HG02981 (cell line): ENCODE data around the gene DMPK.
A peak's percentile ranks its signal among the peaks of the same experiment; 100 is the strongest.
"Not testable (repeated sequence)": the region's sequence is repeated elsewhere in the genome, so short reads cannot be mapped to it uniquely, and the experiment has no call there.

ENCODE experiments used
- ATAC-seq: cut with Tn5 transposase; IDR thresholded peaks from one replicate; pipeline ENCODE4 v1.9.1; 2021; ENCODE audit warnings: mild to moderate bottlenecking, moderate library complexity; ENCODE audit not compliant: unreplicated experiment

The DMPK gene

DNA sequence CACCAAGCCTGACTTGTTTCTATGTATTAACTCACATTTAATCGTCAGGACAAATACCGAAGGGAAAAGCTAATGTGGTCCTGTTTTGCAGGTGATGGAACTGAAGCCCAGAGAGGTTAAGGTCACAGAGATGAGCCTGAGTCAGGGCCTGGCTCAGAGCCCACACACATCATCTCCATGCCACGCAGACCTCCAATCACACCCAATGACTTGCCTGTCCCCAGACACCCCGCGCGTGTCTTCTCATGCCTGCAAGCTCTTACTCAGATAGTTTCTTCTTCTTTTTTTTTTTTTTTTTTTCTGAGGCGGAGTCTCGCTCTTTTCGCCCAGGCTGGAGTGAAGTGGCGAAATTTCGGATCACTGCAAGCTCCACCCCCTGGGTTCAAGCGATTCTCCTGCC is 29.7 kb downstream of the DMPK start:
- no peak for ATAC-seq

DNA sequence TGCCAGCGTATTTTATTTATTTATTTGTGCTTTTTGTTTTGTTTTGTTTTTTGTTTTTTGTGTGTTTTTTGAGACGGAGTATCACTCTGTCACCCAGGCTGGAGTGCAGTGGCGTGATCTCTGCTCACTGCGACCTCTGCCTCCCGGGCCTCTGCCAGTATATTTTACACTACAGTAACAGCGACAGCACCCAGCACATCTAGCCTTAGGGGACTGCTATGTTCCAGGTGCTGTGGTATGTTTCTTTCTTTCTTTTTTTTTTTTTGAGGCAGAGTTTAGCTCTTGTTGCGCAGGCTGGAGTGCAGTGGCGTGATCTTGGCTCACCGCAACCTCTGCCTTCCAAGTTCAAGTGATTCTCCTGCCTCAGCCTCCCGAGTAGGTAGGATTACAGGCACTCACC is 30.8 kb downstream of the DMPK start:
- ATAC-seq, result not testable (repeated sequence)

DNA sequence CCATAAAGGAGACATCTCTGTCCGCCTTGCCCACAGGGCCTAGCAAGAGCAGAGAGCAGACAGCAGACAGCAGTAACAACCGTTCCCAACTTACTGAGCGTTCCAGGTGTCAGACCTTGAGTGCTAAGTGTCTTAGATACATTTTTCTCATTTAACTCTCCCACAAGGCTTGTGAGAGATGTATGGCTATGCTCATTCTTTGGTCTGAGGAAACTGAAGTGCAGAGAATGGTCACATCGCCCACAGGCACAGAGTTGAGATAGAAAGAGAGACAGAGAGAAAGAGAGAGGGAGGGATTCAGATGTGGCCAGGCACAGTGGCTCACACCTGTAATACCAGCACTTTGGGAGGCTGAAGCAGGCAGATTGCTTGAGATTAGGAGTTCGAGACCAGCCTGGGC is 34.8 kb downstream of the DMPK start:
- no peak for ATAC-seq

DNA sequence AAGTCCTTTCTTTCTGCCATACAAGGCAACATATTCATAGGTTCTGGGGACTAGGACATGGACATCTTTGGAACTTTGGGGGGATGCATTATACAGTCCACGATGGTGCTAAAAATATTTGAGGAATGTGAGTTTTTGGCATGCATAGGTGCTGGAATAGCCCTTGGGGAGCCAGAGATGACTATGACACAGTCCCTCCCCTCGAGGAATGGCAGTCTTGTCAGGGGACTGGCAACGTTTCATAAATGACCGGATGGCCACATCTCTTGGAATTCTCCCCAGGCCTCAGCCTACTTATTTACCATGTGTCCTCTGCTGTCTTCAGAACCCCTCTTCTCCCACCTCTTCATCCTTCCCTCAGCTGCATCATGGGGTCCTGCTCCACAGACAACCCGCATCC is 35.4 kb downstream of the DMPK start:
- ATAC-seq, result no peak

DNA sequence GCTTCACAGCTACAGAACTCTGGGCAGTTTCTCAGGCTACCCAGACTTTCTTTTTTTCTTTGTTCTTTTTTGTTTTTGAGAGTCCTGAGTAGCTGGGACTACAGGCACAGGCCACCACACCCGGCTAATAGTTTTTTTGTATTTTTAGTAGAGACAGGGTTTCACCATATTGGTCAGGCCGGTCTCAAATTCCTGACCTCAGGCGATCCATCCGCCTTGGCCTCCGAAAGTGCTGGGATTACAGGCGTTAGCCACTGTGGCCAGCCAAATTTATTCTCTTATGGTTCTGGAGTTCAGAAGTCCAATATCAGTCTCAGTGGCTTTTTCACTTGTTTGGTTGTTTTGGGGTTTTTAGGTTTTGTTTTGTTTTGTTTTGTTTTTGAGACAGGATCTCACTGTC is 36.7 kb downstream of the DMPK start:
- no peak for ATAC-seq

DNA sequence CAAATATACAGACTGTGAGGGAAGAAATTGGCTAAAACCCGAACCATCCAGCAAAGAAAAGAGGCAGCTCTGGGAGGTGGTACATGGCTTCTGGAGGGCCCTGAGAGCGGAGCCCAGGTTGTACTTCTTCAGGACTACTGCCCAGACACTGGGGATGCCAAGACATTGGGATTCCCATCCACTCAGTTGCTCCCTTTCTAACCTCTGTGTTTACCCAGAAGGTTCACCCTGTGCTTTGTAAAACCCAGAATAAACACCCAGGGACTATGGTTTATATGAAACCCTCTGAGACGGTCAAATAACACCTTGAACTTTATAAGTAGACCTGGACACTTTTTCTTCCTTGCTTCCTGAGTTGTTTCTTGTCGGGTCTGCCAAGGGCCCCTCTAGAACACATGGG is 39.3 kb downstream of the DMPK start:
- no peak for ATAC-seq

DNA sequence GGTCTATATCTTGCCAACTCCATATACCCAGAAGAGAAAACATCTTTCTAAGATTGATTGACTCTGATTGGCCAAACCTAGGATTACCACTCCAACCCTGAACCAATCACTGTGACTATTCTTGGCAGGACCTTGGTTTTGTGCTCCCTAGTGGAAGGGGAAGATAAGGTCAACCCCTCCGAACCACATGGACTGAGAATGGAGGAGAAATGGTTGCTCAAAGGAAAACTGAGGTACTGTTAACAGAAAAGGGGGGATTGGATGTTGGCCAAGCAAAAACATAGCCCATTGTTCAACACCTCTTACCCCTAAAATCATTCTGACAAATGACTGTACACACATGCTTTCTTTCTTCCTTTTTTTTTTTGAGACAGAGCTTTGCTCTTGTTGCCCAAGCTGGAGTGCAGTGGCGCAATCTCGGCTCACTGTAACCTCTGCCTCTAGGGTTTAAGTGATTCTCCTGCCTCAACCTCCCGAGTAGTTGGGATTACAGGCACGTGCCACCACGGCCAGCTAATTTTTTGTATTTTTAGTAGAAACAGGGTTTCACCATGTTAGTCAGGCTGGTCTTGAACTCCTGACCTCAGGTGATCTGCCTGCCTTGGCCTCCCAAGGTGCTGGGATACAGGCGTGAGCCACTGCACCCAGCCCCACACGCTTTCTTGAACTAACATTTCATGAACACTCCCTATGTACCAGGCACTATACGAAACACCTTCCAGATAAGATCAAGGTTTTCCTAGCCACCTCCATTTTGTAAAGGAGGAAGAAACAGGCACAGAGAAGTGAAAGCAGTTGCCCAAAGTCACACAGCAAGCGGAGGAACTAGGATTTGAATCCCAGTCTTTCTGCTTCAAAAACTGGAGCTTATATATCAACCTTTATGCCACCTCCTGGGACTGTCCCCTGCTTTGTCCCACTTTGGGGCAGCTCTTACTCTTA is 42.5 kb downstream of the DMPK start:
- ATAC-seq, result no peak

DNA sequence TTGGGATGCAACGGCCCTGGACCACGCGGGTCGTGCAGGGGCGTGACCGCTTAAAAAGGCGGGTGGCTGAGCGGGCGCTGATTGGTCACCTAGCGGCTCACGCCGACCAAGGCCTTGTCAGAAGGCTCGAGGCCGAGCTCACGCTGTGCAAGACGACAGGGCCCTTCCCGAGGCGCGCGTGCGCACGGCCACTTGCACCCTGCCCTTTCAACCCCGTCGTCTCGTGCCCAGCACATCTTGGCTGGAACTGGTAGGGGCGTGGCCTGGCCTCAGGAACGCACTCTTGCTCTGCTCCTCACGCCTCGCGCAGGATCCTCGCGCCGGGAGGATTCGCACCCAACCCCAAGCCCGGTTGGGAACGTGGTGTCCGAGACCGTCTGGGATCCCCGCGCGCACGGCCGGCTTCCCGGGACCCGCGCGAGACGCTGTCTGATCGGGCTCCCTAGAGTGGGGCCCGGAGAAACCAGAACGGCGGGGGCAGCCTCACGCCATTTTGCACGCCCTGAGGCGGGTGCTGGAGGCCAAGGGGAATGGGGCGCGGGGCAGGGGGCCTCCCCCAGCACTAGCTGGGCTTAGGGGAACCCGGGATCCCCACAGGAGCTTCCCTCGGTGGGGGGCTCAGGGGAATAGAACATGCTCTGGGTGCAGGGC is 49.0 kb downstream of the DMPK start, which contains the start of gene MEIOSIN:
Gene MEIOSIN, plus strand, starts transcription at position 280 of the 651 bp plus-strand sequence. CDS start 1,938 bp downstream, outside the sequence.
- no peak for ATAC-seq

DNA sequence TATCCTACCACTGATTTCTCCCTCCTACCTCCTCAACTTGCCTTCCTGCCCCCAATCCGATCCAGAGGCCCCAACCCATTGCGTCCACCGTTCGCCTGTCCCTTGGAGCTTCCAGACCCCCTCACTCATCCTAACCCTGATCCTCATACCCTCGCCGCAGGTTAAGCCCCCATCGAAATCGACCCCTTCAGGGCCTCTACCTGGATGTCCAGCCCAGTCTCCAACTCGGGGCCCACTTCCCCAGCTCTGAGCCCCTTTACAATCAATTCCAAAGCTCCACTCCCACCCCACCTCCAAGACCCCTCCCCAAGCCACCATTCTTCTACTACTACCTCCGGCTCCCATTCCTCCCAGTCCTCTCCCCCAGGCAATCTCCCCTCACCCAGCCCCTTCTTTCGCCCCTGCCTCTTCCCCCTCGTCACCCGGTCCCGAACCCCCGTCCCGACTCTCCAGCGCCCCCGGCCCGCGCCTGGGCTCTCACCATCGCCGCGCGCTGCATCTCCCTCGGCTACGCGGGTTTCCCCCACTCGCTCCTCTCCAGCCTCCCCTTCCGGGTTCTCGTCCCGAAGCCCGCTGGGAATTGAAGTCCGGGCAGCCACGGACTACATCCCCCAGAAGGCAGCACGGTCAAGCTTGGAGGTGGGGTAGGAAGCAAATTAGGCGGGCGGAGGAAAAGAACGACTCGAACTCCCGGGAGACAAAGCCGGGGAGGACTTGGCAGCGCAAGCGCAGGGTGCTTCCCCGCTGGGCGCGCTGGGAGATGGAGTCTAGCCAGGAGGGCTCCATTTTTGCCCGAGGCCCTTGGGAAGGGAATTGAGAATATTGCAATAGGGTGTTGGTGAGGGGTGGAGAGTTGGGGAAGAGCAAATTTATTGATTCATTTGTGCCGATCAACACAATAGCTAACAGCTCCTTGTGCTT is 51.7 kb downstream of the DMPK start, which contains the start of gene FBXO46:
Gene FBXO46, minus strand, starts transcription at position 529 of the 921 bp plus-strand sequence. CDS start 17,401 bp downstream, outside the sequence.
- peak; percentile 92 for ATAC-seq

DNA sequence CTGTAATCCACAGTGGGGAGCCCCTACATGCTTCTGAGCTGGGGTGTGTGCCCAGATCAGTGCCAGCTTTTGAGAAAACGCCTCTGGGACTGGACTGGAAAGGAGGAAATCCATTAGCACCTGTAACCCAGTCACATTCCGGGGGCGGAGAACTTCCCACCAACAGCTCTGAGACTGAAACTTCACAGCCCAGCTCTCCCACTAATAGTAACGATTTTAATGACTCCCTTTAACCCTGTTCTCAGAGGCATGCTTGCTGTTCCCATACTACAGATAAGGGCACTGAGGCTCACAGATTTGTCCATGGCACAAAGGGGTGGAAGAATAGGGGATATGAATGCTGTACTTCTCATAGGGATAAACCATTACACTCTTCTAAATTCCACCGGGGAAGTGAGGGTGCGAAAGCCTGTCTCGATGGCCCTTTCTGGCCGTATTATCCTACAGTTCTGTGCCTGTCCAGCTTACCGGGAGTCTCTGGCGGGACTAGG is 52.4 kb downstream of the DMPK start:
- no peak for ATAC-seq

DNA sequence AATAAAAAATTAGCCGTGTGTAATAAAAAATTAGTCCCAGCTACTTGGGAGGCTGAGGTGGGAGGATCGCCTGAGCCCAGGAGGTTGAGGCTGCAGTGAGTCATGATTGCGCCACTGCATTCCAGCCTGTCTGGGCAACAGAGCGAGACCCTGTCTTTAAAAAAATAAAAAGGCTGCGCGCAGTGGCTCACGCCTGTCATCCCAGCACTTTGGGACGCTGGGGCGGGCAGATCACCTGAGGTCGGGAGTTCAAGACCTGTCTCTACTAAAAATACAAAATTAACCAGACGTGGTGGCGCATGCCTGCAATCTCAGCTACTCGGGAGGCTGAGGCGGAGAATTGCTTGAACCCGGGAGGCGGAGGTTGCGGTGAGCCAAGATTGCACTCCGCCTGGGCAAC is 53.6 kb downstream of the DMPK start:
- ATAC-seq, result not testable (repeated sequence)

DNA sequence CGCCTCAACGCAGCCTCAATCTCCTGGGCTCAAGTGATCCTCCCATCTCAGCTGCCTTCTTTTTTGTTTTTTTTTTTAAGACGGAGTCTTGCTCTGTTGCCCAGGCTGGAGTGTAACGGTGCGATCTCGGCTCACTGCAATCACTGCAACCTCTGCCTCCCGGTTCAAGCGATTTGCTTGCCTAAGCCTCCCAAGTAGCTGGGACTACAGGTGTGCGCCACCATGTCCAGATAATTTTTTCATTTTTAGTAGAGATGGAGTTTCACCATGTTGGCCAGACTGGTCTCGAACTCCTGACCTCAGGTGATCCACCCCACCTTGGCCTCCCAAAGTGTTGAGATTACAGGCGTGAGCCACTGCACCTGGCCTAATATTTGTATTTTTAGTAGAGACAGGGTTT is 62.2 kb downstream of the DMPK start:
- not testable (repeated sequence) for ATAC-seq
